Panc1 (cell line): ENCODE results near the gene ZNF146. TPM values are rescaled to one million over a fixed set of nuclear protein-coding genes. Genes with fewer than 3 reads are reported as not detected.

ENCODE experiments used
- ATAC-seq: fragments of 200-7000 bp; cut with Tn5 transposase; 2 replicates; pipeline ENCODE4 v1.9.1; 2020; ENCODE audit warnings: mild to moderate bottlenecking, moderate library complexity
- BruUV-seq: library from RNA; stranded (reverse); fragments of 400-500 nt; replicated peaks from 2 replicates; lab custom pipeline; 2021; lab: Mats Ljungman, UMichigan
- CTCF ChIA-PET: fragments of 300-600 bp; sonication (Branson Sonifier 250); formaldehyde crosslinking; loops from one replicate; lab custom pipeline; 2022; ENCODE audit warnings: antibody characterized with exemption; lab: Charles Lee
- POLR2A ChIA-PET: fragments of 300-600 bp; sonication (Branson Sonifier 250); formaldehyde crosslinking; loops from one replicate; lab custom pipeline; 2022; ENCODE audit warnings: antibody characterized with exemption; lab: Charles Lee
- DNase-seq: peaks from one replicate; pipeline ENCODE4 v3.0.0-alpha.2; 2010; ENCODE audit warnings: low read depth, low spot score
- H3K27ac ChIP-seq: 2 replicates; pipeline ENCODE4 v1.5.1; 2011; ENCODE audit warnings: mild to moderate bottlenecking, low read length, inconsistent platforms
- H3K27me3 ChIP-seq: fragments of 200-500 bp; sonication (Bioruptor generic); 2 replicates; pipeline ENCODE4 v1.6.0; 2014; ENCODE audit warnings: low read length, inconsistent platforms; ENCODE audit not compliant: control insufficient read depth, insufficient read depth
- H3K36me3 ChIP-seq: fragments of 200-500 bp; sonication (Bioruptor generic); 2 replicates; pipeline ENCODE4 v1.5.1; 2014; ENCODE audit warnings: inconsistent platforms, mild to moderate bottlenecking, low read length, moderate library complexity; ENCODE audit not compliant: control insufficient read depth, insufficient read depth
- H3K4me1 ChIP-seq: 2 replicates; pipeline ENCODE4 v1.5.1; 2011; ENCODE audit warnings: inconsistent platforms, mild to moderate bottlenecking, low read length, moderate library complexity; ENCODE audit not compliant: control insufficient read depth, insufficient read depth
- H3K4me3 ChIP-seq, 2 experiments: 2 replicates each; pipeline ENCODE4 v1.5.1; 2011 to 2012; ENCODE audit warnings: low read depth in 2 of 2, low read length in 2 of 2, mild to moderate bottlenecking in 2 of 2, inconsistent platforms in 1 of 2, moderate library complexity in 1 of 2
- H3K9me3 ChIP-seq: fragments of 200-500 bp; sonication (Bioruptor generic); 2 replicates; pipeline ENCODE4 v1.5.1; 2014; ENCODE audit warnings: low read depth, mild to moderate bottlenecking, inconsistent platforms, low read length, moderate library complexity; ENCODE audit not compliant: control insufficient read depth, insufficient read depth
- POLR2AphosphoS5 ChIP-seq: IDR thresholded peaks from 2 replicates; pipeline ENCODE4 v1.6.1; 2012; ENCODE audit warnings: mild to moderate bottlenecking, low read depth, low read length, moderate library complexity
- SIN3A ChIP-seq: IDR thresholded peaks from 2 replicates; pipeline ENCODE4 v1.6.1; 2012; ENCODE audit warnings: low read depth, mild to moderate bottlenecking, low read length, moderate library complexity, borderline replicate concordance; ENCODE audit not compliant: insufficient read depth
- TCF7L2 ChIP-seq: IDR thresholded peaks from 2 replicates; pipeline ENCODE4 v1.6.1; 2011; ENCODE audit warnings: mild to moderate bottlenecking, low read depth, low read length, inconsistent platforms
- in situ Hi-C: cut with HindIII; loops from 2 replicates; pipeline ENCODE4 v1.10.0; 2016; ENCODE audit warnings: low sequenced_read_pairs, low pct_unique_long_range_greater_than_20kb
- intact Hi-C: fragments of 100-400 bp; cut with micrococcal nuclease; formaldehyde crosslinking; loops from one replicate; pipeline ENCODE4 v1.10.0; 2022; ENCODE audit not compliant: unreplicated experiment
- total RNA-seq: library from RNA; stranded (reverse); gene quantifications from one replicate; pipeline ENCODE4 v1.2.1, GENCODE V29; 2021; ENCODE audit not compliant: unreplicated experiment
- TF ChIP-seq, protein P1 (sequence below): fragments of 450-650 bp; IDR thresholded peaks from 2 replicates; pipeline ENCODE4 v1.5.1; 2017; ENCODE audit warnings: mild to moderate bottlenecking
- TF ChIP-seq, protein P2 (sequence below), 2 experiments: IDR thresholded peaks; 2 replicates each; pipeline ENCODE4 v1.6.1; 2011 to 2012; ENCODE audit warnings: low read depth in 2 of 2, control low read depth in 1 of 2, low read length in 1 of 2, mild to moderate bottlenecking in 1 of 2, moderate library complexity in 1 of 2; ENCODE audit not compliant: insufficient read depth in 1 of 2

ZNF146 gene
- total RNA-seq, 1 experiment from 2014 or later: 121 TPM

DNA sequence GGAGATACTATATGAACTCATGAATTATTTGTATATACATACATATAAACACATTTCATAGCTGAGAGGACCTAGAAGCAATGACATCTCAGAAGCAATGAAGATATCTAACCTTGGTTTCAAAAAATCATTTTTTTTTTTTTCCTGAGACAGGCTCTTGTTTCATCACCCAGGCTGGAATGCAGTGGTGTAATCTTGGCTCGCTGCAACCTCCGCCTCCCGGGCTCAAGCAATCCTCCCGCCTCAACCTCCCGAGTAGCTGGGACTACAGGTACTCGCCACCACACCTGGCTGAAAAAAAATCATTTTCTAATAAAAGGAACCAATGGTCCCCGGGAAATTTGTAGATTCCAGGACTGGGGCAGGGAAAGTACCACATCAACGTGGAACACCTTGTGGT lies 4.4 kb upstream of the ZNF146 start:
- TF ChIP-seq, protein P1, sequence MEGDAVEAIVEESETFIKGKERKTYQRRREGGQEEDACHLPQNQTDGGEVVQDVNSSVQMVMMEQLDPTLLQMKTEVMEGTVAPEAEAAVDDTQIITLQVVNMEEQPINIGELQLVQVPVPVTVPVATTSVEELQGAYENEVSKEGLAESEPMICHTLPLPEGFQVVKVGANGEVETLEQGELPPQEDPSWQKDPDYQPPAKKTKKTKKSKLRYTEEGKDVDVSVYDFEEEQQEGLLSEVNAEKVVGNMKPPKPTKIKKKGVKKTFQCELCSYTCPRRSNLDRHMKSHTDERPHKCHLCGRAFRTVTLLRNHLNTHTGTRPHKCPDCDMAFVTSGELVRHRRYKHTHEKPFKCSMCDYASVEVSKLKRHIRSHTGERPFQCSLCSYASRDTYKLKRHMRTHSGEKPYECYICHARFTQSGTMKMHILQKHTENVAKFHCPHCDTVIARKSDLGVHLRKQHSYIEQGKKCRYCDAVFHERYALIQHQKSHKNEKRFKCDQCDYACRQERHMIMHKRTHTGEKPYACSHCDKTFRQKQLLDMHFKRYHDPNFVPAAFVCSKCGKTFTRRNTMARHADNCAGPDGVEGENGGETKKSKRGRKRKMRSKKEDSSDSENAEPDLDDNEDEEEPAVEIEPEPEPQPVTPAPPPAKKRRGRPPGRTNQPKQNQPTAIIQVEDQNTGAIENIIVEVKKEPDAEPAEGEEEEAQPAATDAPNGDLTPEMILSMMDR: no peak
- TF ChIP-seq, protein P2, sequence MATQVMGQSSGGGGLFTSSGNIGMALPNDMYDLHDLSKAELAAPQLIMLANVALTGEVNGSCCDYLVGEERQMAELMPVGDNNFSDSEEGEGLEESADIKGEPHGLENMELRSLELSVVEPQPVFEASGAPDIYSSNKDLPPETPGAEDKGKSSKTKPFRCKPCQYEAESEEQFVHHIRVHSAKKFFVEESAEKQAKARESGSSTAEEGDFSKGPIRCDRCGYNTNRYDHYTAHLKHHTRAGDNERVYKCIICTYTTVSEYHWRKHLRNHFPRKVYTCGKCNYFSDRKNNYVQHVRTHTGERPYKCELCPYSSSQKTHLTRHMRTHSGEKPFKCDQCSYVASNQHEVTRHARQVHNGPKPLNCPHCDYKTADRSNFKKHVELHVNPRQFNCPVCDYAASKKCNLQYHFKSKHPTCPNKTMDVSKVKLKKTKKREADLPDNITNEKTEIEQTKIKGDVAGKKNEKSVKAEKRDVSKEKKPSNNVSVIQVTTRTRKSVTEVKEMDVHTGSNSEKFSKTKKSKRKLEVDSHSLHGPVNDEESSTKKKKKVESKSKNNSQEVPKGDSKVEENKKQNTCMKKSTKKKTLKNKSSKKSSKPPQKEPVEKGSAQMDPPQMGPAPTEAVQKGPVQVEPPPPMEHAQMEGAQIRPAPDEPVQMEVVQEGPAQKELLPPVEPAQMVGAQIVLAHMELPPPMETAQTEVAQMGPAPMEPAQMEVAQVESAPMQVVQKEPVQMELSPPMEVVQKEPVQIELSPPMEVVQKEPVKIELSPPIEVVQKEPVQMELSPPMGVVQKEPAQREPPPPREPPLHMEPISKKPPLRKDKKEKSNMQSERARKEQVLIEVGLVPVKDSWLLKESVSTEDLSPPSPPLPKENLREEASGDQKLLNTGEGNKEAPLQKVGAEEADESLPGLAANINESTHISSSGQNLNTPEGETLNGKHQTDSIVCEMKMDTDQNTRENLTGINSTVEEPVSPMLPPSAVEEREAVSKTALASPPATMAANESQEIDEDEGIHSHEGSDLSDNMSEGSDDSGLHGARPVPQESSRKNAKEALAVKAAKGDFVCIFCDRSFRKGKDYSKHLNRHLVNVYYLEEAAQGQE (IDR thresholded peaks at IDR 0.05; ENCODE audit: insufficient read depth in 1 of 2, low read depth in 2 of 2, low read length in 1 of 2): no peak
- in situ Hi-C loops: no loop called here

DNA sequence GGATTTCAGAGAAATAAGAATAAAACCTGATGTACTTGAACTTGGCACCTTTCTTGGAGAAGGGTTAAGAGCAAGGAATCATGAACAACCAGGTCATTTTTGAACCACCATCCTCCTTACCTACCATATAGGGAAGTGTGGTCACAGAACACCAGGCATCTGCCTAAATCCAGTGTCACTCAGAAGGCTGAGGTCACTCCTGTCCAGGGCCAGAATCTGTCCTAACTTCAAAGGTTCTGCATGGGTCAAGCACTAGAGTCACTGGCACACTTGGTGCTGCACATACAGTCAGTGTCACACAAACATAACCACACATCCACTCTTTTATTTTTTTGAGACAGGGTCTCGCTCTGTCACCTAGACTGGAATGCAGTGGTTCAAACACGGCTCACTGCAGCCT lies 2.0 kb upstream of the ZNF146 start:
- no TSS peak for BruUV-seq
- POLR2A ChIA-PET: interaction anchor here (0.6 to 0.7 kb wide), 2 partner anchors 98 to 549 kb away, joined by 4 to 9 read pairs; partner anchors contain the start of gene POLR2I
- CTCF ChIA-PET: no interaction called here
- in situ Hi-C loops: no loop called here
- Histone ChIP-seq H3K4me1 (peaks cover 5% of the 10 kb centered on the region; the same call in 1 of the 2 replicates), H3K27ac (no peak overlapping the region), H3K4me3 (no peak overlapping the region), H3K36me3 (no peaks in the 10 kb centered on the region; the same call in 1 of the 2 replicates), H3K27me3 (no peaks in the 10 kb centered on the region), H3K9me3 (no peaks in the 10 kb centered on the region)
- no peak for DNase-seq
- no peak for ATAC-seq
- intact Hi-C loops: no loop called here
- TF ChIP-seq, protein P1: no peak
- TF ChIP-seq TCF7L2 (no peak), SIN3A (no peak), POLR2AphosphoS5 (no peak)
- TF ChIP-seq, protein P2 (IDR thresholded peaks at IDR 0.05; ENCODE audit: insufficient read depth in 1 of 2, low read depth in 2 of 2, low read length in 1 of 2): no peak

More for the DNA sequence above, 4.4 kb upstream of the ZNF146 start:
- Histone ChIP-seq H3K4me1 (no peaks in the 10 kb centered on the region), H3K27ac (no peak overlapping the region), H3K36me3 (no peaks in the 10 kb centered on the region; the same call in 1 of the 2 replicates), H3K9me3 (no peaks in the 10 kb centered on the region), H3K27me3 (no peaks in the 10 kb centered on the region), H3K4me3 (no peak overlapping the region)
- POLR2A ChIA-PET: interaction anchor here (1.0 kb wide), 1 partner anchor 29 kb away, joined by 8 read pairs; no protein-coding TSS in a partner anchor
- CTCF ChIA-PET: no interaction called here
- no peak for ATAC-seq
- BruUV-seq: no TSS peak
- DNase-seq: no peak
- intact Hi-C loops: no loop called here
